Activated naive CD4-positive, alpha-beta T cell treated with anti-CD3 and anti-CD28 coated beads for 36 hours (primary cell): ENCODE measurements around the gene CFAP299. TPM values are rescaled to one million over a fixed set of nuclear protein-coding genes. Genes with fewer than 3 reads are reported as not detected.
"Not testable (repeated sequence)": the region's sequence is repeated elsewhere in the genome, so short reads cannot be mapped to it uniquely, and the experiment has no call there.

ENCODE experiments used
- CTCF ChIA-PET: fragments of 350-600 bp; sonication (Branson Sonifier 250); formaldehyde crosslinking; loops from one replicate; lab custom pipeline; 2021; ENCODE audit warnings: antibody characterized with exemption; lab: Charles Lee
- DNase-seq: peaks from one replicate; pipeline ENCODE4 v3.0.0-alpha.2; 2020
- H3K27ac Mint-ChIP-seq: one replicate; pipeline ENCODE4 v1.8.0; 2021; ENCODE audit warnings: mild to moderate bottlenecking, mixed read lengths
- H3K27me3 Mint-ChIP-seq: one replicate; pipeline ENCODE4 v1.8.0; 2021; ENCODE audit warnings: low read depth, mixed read lengths
- H3K36me3 Mint-ChIP-seq: one replicate; pipeline ENCODE4 v1.8.0; 2021; ENCODE audit warnings: low read depth, mixed read lengths
- H3K4me1 Mint-ChIP-seq: one replicate; pipeline ENCODE4 v1.8.0; 2021; ENCODE audit warnings: low read depth, mixed read lengths
- H3K4me3 Mint-ChIP-seq: one replicate; pipeline ENCODE4 v1.8.0; 2021; ENCODE audit warnings: mild to moderate bottlenecking, moderate library complexity, mixed read lengths
- H3K9me3 Mint-ChIP-seq: one replicate; pipeline ENCODE4 v1.8.0; 2021; ENCODE audit warnings: mixed read lengths
- intact Hi-C: fragments of 100-400 bp; cut with micrococcal nuclease; formaldehyde crosslinking; loops from one replicate; pipeline ENCODE4 v1.15.1; 2023
- total RNA-seq, 2 experiments: library from RNA; stranded (reverse); gene quantifications; one replicate each; pipeline ENCODE4 v1.2.3, GENCODE V29; 2021

CFAP299 gene
- total RNA-seq, 2 experiments from 2014 or later, result not detected

- CTCF ChIA-PET, result no interaction called here
- DNase-seq, result no peak
- Mint-ChIP-seq H3K4me3 (no peak overlapping the region), H3K9me3 (peaks cover 20% of the 10 kb centered on the region), H3K4me1 (peaks cover 6% of the 10 kb centered on the region), H3K27ac (no peak overlapping the region), H3K36me3 (peaks cover 3% of the 10 kb centered on the region), H3K27me3 (no peaks in the 10 kb centered on the region)
- intact Hi-C loops, result no loop called here
These were observed 381.7 kb downstream of the CFAP299 start for GRCh38 chr4:80717204-80717603.

- DNase-seq, result no peak
- CTCF ChIA-PET, result no interaction called here
- no peaks in the 10 kb centered on the region for H3K36me3 Mint-ChIP-seq
- no peak overlapping the region for H3K4me3 Mint-ChIP-seq
- H3K9me3 Mint-ChIP-seq, result peaks cover 8% of the 10 kb centered on the region
- H3K27me3 Mint-ChIP-seq, result no peaks in the 10 kb centered on the region
- H3K4me1 Mint-ChIP-seq, result no peaks in the 10 kb centered on the region
- intact Hi-C loops, result no loop called here
- H3K27ac Mint-ChIP-seq, result no peak overlapping the region
These were observed 390.9 kb downstream of the CFAP299 start for GRCh38 chr4:80726471-80726870.

GRCh38 chr4:80730158-80730557 is 394.6 kb downstream of the CFAP299 start:
- Mint-ChIP-seq H3K27me3 (no peaks in the 10 kb centered on the region), H3K9me3 (peaks cover 5% of the 10 kb centered on the region), H3K4me1 (no peaks in the 10 kb centered on the region), H3K27ac (no peak overlapping the region), H3K36me3 (no peaks in the 10 kb centered on the region), H3K4me3 (no peak overlapping the region)
- CTCF ChIA-PET, result no interaction called here
- DNase-seq, result no peak
- intact Hi-C loops, result no loop called here

GRCh38 chr4:80731436-80731835 is 395.9 kb downstream of the CFAP299 start:
- Mint-ChIP-seq H3K27me3 (no peaks in the 10 kb centered on the region), H3K36me3 (peaks cover 1% of the 10 kb centered on the region), H3K9me3 (peaks cover 5% of the 10 kb centered on the region), H3K4me3 (no peak overlapping the region), H3K4me1 (no peaks in the 10 kb centered on the region), H3K27ac (no peak overlapping the region)
- CTCF ChIA-PET, result no interaction called here
- no peak for DNase-seq
- intact Hi-C loops, result no loop called here

- no peak overlapping the region for H3K27ac Mint-ChIP-seq
- CTCF ChIA-PET, result no interaction called here
- peaks cover 7% of the 10 kb centered on the region for H3K9me3 Mint-ChIP-seq
These were observed 396.5 kb downstream of the CFAP299 start for GRCh38 chr4:80732010-80732409.

GRCh38 chr4:80740375-80740774 is 404.8 kb downstream of the CFAP299 start:
- CTCF ChIA-PET, result no interaction called here
- no peak for DNase-seq
- intact Hi-C loops, result no loop called here
- no peaks in the 10 kb centered on the region for H3K4me1 Mint-ChIP-seq
- H3K9me3 Mint-ChIP-seq, result peaks cover 23% of the 10 kb centered on the region
- no peak overlapping the region for H3K4me3 Mint-ChIP-seq
- H3K27ac Mint-ChIP-seq, result no peak overlapping the region
- no peaks in the 10 kb centered on the region for H3K27me3 Mint-ChIP-seq
- peaks cover 5% of the 10 kb centered on the region for H3K36me3 Mint-ChIP-seq

More at GRCh38 chr4:80732010-80732409, 396.5 kb downstream of the CFAP299 start:
- DNase-seq, result no peak
- intact Hi-C loops, result no loop called here
- Mint-ChIP-seq H3K4me3 (no peak overlapping the region), H3K27me3 (no peaks in the 10 kb centered on the region), H3K4me1 (no peaks in the 10 kb centered on the region), H3K36me3 (peaks cover 1% of the 10 kb centered on the region)

GRCh38 chr4:80749558-80749957 is 414.0 kb downstream of the CFAP299 start:
- H3K4me3 Mint-ChIP-seq, H3K9me3 Mint-ChIP-seq, intact Hi-C loops, H3K4me1 Mint-ChIP-seq, H3K27me3 Mint-ChIP-seq, H3K36me3 Mint-ChIP-seq, DNase-seq, H3K27ac Mint-ChIP-seq: not testable (repeated sequence)
- CTCF ChIA-PET, result interaction anchor here (0.6 to 0.8 kb wide), 2 partner anchors 33 to 95 kb away, joined by 3 read pairs; no protein-coding TSS in a partner anchor

- Mint-ChIP-seq H3K9me3 (no peaks in the 10 kb centered on the region), H3K27ac (no peak overlapping the region), H3K4me1 (no peaks in the 10 kb centered on the region), H3K27me3 (no peaks in the 10 kb centered on the region), H3K4me3 (no peak overlapping the region), H3K36me3 (no peaks in the 10 kb centered on the region)
- intact Hi-C loops, result no loop called here
- DNase-seq, result no peak
- CTCF ChIA-PET, result interaction anchor here (0.6 kb wide), 1 partner anchor 389 kb away, joined by 3 read pairs; no protein-coding TSS in a partner anchor
These were observed 415.7 kb downstream of the CFAP299 start for GRCh38 chr4:80751200-80751599.

- CTCF ChIA-PET, result no interaction called here
- no peaks in the 10 kb centered on the region for H3K36me3 Mint-ChIP-seq
- peaks cover 1% of the 10 kb centered on the region for H3K4me1 Mint-ChIP-seq
- DNase-seq, result no peak
- no peaks in the 10 kb centered on the region for H3K27me3 Mint-ChIP-seq
- intact Hi-C loops, result no loop called here
- no peak overlapping the region for H3K27ac Mint-ChIP-seq
- no peak overlapping the region for H3K4me3 Mint-ChIP-seq
- peaks cover 8% of the 10 kb centered on the region for H3K9me3 Mint-ChIP-seq
These were observed 432.4 kb downstream of the CFAP299 start for GRCh38 chr4:80767944-80768343.

GRCh38 chr4:80776168-80776567 is 440.6 kb downstream of the CFAP299 start:
- Mint-ChIP-seq H3K4me1 (no peaks in the 10 kb centered on the region), H3K27ac (no peak overlapping the region), H3K9me3 (no peaks in the 10 kb centered on the region), H3K4me3 (no peak overlapping the region), H3K36me3 (no peaks in the 10 kb centered on the region), H3K27me3 (no peaks in the 10 kb centered on the region)
- intact Hi-C loops, result no loop called here
- CTCF ChIA-PET, result no interaction called here
- no peak for DNase-seq

GRCh38 chr4:80781431-80781830 is 445.9 kb downstream of the CFAP299 start:
- Mint-ChIP-seq H3K9me3 (no peaks in the 10 kb centered on the region), H3K27me3 (no peaks in the 10 kb centered on the region), H3K4me1 (no peaks in the 10 kb centered on the region), H3K36me3 (no peaks in the 10 kb centered on the region), H3K4me3 (no peak overlapping the region), H3K27ac (no peak overlapping the region)
- DNase-seq, result no peak
- CTCF ChIA-PET, result no interaction called here
- intact Hi-C loops, result loop anchor here (10.0 kb wide), 1 partner anchor 417 kb away; no protein-coding TSS in a partner anchor

- no peaks in the 10 kb centered on the region for H3K36me3 Mint-ChIP-seq
- H3K4me1 Mint-ChIP-seq, result peaks cover 11% of the 10 kb centered on the region
- H3K4me3 Mint-ChIP-seq, result no peak overlapping the region
- no peak overlapping the region for H3K27ac Mint-ChIP-seq
- no peak for DNase-seq
- intact Hi-C loops, result loop anchor here (10.0 kb wide), 1 partner anchor 423 kb away; no protein-coding TSS in a partner anchor
- CTCF ChIA-PET, result no interaction called here
- no peaks in the 10 kb centered on the region for H3K9me3 Mint-ChIP-seq
- no peaks in the 10 kb centered on the region for H3K27me3 Mint-ChIP-seq
These were observed 451.8 kb downstream of the CFAP299 start for GRCh38 chr4:80787306-80787705.

- H3K27me3 Mint-ChIP-seq, result no peaks in the 10 kb centered on the region
- no peak for DNase-seq
- no peak overlapping the region for H3K27ac Mint-ChIP-seq
- peaks cover 3% of the 10 kb centered on the region for H3K9me3 Mint-ChIP-seq
- no peaks in the 10 kb centered on the region for H3K36me3 Mint-ChIP-seq
- intact Hi-C loops, result loop anchor here (10.0 kb wide), 1 partner anchor 424 kb away; no protein-coding TSS in a partner anchor
- CTCF ChIA-PET, result interaction anchor here (1.3 kb wide), 1 partner anchor 10 kb away, joined by 4 read pairs; no protein-coding TSS in a partner anchor
- H3K4me1 Mint-ChIP-seq, result peaks cover 11% of the 10 kb centered on the region
- H3K4me3 Mint-ChIP-seq, result no peak overlapping the region
These were observed 453.3 kb downstream of the CFAP299 start for GRCh38 chr4:80788798-80789197.
